T-helper 1 cell treated with Interleukin-12 subunit alpha and Interleukin-12 subunit beta and Interleukin-4 antibody, amounts not matched to agents 30 ng/mL and 1 ng/mL, for 36 hours (primary cell): ENCODE data around the gene AP5S1. TPM values are rescaled to one million over a fixed set of nuclear protein-coding genes. Genes with fewer than 3 reads are reported as not detected.

Experiments used
- intact Hi-C: fragments of 100-400 bp; cut with micrococcal nuclease; formaldehyde crosslinking; loops from one replicate; pipeline ENCODE4 v1.15.1; 2024
- total RNA-seq: library from RNA; stranded (reverse); gene quantifications from 2 replicates; pipeline ENCODE4 v1.2.3, GENCODE V29; 2022

AP5S1 gene
- total RNA-seq, 1 donor from 2014 or later: 15.7 TPM

DNA sequence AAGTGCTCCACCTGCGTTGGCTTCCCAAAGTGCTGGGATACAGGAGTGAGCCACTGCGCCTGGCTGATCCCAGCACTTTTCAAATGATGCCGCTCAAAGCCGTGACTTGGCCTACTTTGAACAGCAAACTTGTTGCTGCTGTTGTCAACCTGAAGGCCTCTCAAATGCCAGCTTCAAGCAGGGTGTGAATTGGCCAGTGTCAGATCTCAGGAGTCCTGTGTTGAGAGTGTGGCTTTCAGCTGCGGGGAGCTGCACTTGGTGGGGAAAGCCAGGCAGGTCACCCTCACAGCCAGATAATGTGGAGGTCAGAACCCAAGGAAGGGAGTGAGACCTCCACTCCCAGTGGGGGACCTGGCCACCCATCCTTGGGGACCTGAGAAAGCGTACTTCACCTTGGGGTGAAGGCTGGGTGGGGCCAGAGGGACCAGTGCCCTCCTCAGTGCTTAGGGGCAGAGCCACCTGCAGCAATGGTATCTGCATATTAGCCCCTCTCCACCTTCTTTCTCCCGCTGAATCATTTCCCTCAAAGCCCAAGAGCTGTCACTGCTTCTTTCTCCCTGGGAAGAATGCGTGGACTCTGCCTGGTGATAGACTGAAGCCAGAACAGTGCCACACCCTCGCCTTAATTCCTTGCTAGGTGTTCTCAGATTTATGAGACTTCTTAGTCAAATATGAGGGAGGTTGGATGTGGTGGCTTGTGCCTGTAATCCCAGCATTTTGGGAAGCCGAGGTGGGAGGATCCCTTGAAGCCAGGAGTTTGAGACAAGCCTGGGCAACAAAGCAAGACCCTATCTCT, 49.7 kb downstream of the AP5S1 start:
- intact Hi-C loops: no loop called here

DNA sequence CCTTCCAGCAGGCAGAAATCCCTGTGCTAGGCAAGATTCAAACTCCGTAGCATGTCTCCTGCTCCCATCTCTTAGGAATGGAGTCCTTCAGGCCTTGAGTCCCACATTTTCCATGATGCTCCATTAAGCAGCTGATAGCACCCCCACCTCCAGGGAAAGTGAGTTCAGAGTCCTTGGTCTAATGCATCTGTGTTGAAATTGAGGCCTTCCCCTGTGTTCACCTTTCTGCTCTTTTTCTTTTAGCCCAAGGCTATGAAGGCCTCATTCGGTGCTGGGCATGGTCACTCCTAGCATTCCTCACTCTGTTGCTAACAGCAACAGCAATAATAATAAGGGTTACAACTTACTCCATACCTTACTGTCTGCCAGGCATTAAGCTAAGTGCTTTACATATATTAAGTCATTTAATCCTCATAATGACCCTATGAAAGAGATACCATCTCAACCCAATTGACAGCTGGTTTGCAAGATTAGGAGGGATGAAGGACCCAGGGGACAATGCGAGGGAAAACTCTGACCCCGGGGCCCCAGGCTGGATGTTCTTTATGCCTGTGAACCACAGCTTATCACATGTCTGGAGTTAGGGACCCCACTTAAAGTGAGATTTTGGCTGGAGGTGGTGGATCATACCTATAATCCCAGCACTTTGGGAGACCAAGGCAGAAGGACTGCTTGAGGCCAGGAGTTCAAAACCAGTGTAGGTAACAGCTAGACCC, 51.4 kb downstream of the AP5S1 start:
- intact Hi-C loops: no loop called here

DNA sequence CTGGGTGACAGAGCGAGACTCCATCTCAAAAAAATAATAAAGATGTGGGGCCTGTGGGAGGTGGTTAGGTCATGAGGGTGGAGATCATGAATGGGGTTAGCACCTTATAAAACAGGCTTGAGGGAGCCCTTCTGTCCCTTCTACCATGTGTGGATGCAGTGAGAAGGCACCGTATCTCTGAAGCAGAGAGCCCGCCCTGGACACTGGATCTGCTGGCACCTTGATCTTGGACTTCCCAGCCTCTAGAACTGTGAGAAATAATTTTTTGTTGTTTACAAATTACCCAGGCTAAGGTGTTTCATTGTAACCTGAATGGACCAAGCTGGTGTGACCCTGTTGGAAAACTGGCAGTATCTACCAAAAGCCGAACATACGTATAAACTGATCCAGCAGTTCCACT, 53.2 kb downstream of the AP5S1 start:
- intact Hi-C loops: no loop called here

DNA sequence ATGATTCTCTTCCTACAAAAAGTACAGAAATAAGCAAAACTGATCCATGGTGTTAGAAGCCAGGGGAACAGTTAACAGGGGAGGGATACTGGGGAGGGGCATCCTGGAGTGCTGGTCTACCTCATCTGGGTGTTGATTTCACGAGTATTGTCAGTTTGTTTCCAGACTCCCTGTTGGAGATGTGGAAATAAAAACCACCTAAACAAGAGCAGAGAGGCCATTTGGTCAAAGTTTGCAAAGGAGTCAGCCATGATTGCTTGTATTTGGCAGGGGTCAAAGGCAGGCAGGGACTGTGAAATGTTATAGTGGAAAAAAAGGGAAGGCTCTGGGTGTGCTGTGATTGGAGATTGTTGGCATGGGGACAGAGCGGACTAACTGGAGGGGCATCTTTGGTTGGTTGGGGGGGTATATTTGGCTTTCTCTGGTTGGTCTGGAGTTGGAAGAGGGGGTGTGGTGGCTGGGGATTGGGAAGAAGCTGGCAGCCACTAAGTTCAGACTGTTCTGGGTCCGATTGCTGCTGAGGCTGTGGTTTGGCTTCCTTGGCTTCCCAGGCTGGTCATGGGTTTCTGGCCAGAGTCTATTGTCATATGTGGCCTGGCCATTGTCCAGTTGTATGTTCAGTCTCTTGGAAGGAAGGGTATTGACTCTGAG, 54.0 kb downstream of the AP5S1 start:
- intact Hi-C loops: loop anchor here (1.0 kb wide), 1 partner anchor 25 kb away; no protein-coding TSS in a partner anchor

DNA sequence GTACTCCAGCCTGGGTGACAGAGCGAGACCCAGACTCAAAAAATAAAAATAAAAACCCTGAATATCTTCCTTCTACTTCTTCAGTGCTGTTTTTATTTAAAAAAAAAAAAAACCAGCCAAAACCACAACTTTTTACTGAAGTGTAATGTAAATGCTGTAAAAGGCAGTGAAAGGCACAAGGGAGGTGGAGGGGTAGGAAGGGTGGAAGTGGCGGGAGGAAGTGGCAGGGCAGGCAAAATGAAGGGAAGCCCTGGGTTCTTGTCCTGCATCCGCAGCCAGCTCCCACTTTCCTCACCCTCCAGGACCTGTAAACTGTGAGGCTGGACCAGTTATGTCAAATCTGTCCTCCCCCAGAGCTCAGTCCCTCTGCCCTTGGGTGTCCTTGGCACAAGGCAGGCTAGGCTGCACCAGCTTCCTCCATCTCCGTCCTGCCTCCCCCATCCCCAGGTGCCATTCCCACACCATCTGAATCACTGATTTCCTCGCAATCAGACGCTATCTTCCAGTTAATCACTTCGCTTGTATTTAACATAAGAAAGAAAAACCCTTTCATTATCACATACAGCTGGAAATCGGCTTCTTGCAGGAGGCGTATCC, 55.1 kb downstream of the AP5S1 start:
- intact Hi-C loops: no loop called here

DNA sequence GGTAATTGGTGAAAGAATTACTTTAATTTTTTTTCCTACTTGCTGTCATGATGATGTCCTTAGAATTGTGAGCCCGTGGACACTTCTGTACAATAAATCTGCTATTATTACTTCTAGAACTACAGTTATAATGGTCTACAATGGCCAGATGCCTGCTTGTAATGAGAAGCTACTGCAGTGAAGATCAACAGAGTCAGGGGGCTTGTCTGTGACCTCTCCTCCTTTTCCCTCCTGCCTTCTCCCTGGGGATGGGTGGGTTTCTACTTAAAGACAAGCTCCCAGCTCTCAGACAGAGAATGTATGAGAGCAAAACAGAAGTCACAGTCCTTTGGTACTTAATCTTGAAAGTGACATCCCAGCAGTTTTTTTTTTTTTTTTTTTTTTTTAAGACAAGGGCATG, 55.7 kb downstream of the AP5S1 start:
- intact Hi-C loops: no loop called here

DNA sequence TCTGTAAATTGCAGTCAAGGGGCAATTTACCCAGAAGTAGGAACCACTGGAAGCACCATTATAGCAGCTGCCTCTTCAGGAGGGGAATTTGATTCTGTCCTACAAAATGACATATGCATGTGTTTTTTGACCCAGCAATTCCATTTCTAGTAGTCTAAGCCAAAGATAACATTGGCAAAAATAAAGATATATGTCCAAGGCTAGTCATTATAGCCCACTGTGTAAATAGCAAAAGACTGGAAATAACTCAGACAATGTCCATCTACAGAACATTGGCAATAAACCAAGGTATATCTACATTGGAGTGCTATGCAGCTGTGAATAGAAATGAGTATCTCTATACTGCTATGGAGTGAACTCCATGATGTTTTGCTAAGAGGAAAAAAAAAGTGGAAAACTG, 56.3 kb downstream of the AP5S1 start:
- intact Hi-C loops: no loop called here

Other genes with a start within 250 kb of the AP5S1 start
- not detected in 2 replicates for gene GFRA4, start 157.1 kb upstream of the AP5S1 start, total RNA-seq
- gene ADAM33, start 138.5 kb upstream of the AP5S1 start, total RNA-seq: not detected in 2 replicates
- not detected in 2 replicates for gene SIGLEC1, start 107.9 kb upstream of the AP5S1 start, total RNA-seq
- not detected in 2 replicates for gene HSPA12B, start 87.9 kb upstream of the AP5S1 start, total RNA-seq
- 22.7 and 24.9 TPM in 2 replicates for gene ADISSP, start 52.8 kb upstream of the AP5S1 start, total RNA-seq
- gene SPEF1, start 39.1 kb upstream of the AP5S1 start, total RNA-seq: 0.12 TPM in 1 of 2 replicates, not detected in the other
- 73.1 and 78.4 TPM in 2 replicates for gene CENPB, start 33.8 kb upstream of the AP5S1 start, total RNA-seq
- 290 and 296 TPM in 2 replicates for gene CDC25B, start 24.2 kb upstream of the AP5S1 start, total RNA-seq
- gene MAVS, start 26.3 kb downstream of the AP5S1 start, total RNA-seq: 43.1 and 44.0 TPM in 2 replicates
- gene PANK2, start 68.8 kb downstream of the AP5S1 start, total RNA-seq: 52.2 and 59.1 TPM in 2 replicates
- gene RNF24, start 195.0 kb downstream of the AP5S1 start, total RNA-seq: 16.3 and 17.2 TPM in 2 replicates